NCI-H774 (cell line): ENCODE results near the gene FXYD2.
"Not testable (repeated sequence)": the region's sequence is repeated elsewhere in the genome, so short reads cannot be mapped to it uniquely, and the experiment has no call there.

ENCODE experiments used
- DNase-seq: peaks from one replicate; lab custom pipeline; 2025; lab: John Stamatoyannopoulos, UW

FXYD2 gene

GRCh38 chr11:117824571-117825537 lies at the start of gene FXYD2:
TSS of gene FXYD2 (minus strand) at chr11:117824744. CDS start at chr11:117824678, 66 bp downstream.
- DNase-seq, result no peak

GRCh38 chr11:117873828-117874125 lies 49.2 kb upstream of the FXYD2 start:
- no peak for DNase-seq

GRCh38 chr11:117872975-117873827 lies 48.7 kb upstream of the FXYD2 start:
- no peak for DNase-seq

GRCh38 chr11:117872420-117872961 lies 47.9 kb upstream of the FXYD2 start:
- no peak for DNase-seq

GRCh38 chr11:117871784-117872183 lies 47.2 kb upstream of the FXYD2 start:
- DNase-seq, result no peak

GRCh38 chr11:117871160-117871559 lies 46.6 kb upstream of the FXYD2 start:
- DNase-seq, result no peak

GRCh38 chr11:117870103-117870952 lies 45.8 kb upstream of the FXYD2 start:
- no peak for DNase-seq

- DNase-seq, result no peak
Observed at GRCh38 chr11:117869604-117870003, 45.1 kb upstream of the FXYD2 start.

GRCh38 chr11:117868815-117869561 lies 44.4 kb upstream of the FXYD2 start:
- peak; percentile 13 for DNase-seq

GRCh38 chr11:117868088-117868487 lies 43.5 kb upstream of the FXYD2 start:
- DNase-seq, result no peak

- DNase-seq, result no peak
Observed at GRCh38 chr11:117866526-117866925, 42.0 kb upstream of the FXYD2 start.

- DNase-seq, result not testable (repeated sequence)
Observed at GRCh38 chr11:117865546-117865945, 41.0 kb upstream of the FXYD2 start.

- DNase-seq, result no peak
Observed at GRCh38 chr11:117863383-117863782, 38.8 kb upstream of the FXYD2 start.

- DNase-seq, result no peak
Observed at GRCh38 chr11:117862753-117863152, 38.2 kb upstream of the FXYD2 start.

- no peak for DNase-seq
Observed at GRCh38 chr11:117862019-117862725, 37.6 kb upstream of the FXYD2 start.

- DNase-seq, result peak; percentile 7
Observed at GRCh38 chr11:117861151-117862018, 36.8 kb upstream of the FXYD2 start.

- no peak for DNase-seq
Observed at GRCh38 chr11:117860139-117860538, 35.6 kb upstream of the FXYD2 start.

- no peak for DNase-seq
Observed at GRCh38 chr11:117859488-117860112, 35.1 kb upstream of the FXYD2 start.

- DNase-seq, result no peak
Observed at GRCh38 chr11:117859061-117859460, 34.5 kb upstream of the FXYD2 start.
